HEK293 (cell line): Measurements from ENCODE around the gene PGK1.
A peak's percentile ranks its signal among the peaks of the same experiment; 100 is the strongest.

ENCODE experiments used
- CTCF ChIA-PET: fragments of 350-600 bp; formaldehyde crosslinking; extraction: SDS; loops from one replicate; lab custom pipeline; 2021; ENCODE audit warnings: antibody characterized with exemption; lab: Yijun Ruan, JAX
- POLR2A ChIA-PET: fragments of 300-600 bp; formaldehyde crosslinking; extraction: SDS; loops from one replicate; lab custom pipeline; 2020; ENCODE audit warnings: antibody characterized with exemption, inconsistent platforms; lab: Yijun Ruan, JAX
- H3K27ac ChIP-seq: fragments of 200-500 bp; sonication (Bioruptor generic); 2 replicates; pipeline ENCODE4 v1.5.1; 2014; ENCODE audit warnings: low read depth, low read length, control low read depth, inconsistent platforms; ENCODE audit errors: extremely low read depth
- H3K36me3 ChIP-seq, 2 experiments: fragments of 200-500 bp in 1 of 2; sonication (Bioruptor generic) in 1 of 2; 1 replicate in 1 of 2; 2 replicates in 1 of 2; pipeline ENCODE4 v1.5.1; 2014 to 2017; ENCODE audit warnings: inconsistent platforms in 2 of 2, low read length in 2 of 2; ENCODE audit not compliant: control insufficient read depth in 2 of 2, insufficient read depth in 1 of 2
- H3K4me1 ChIP-seq: fragments of 200-500 bp; sonication (Bioruptor generic); 2 replicates; pipeline ENCODE4 v1.5.1; 2014; ENCODE audit warnings: mild to moderate bottlenecking, low read length, inconsistent platforms; ENCODE audit not compliant: control insufficient read depth, insufficient read depth
- H3K4me3 ChIP-seq: 2 replicates; pipeline ENCODE4 v1.5.1; 2011; ENCODE audit warnings: low read depth, mild to moderate bottlenecking, control low read depth, low read length, moderate library complexity
- H3K9me3 ChIP-seq: fragments of 200-500 bp; sonication (Bioruptor generic); 2 replicates; pipeline ENCODE4 v1.5.1; 2014; ENCODE audit warnings: low read depth, low read length, inconsistent platforms; ENCODE audit not compliant: control insufficient read depth, insufficient read depth
- GLIS1 ChIP-seq: fragments of 450-650 bp; formaldehyde crosslinking; IDR thresholded peaks from 2 replicates; pipeline ENCODE4 v1.5.1; 2016; ENCODE audit warnings: missing biosample characterization, missing genetic modification characterization
- GLIS2 ChIP-seq: fragments of 450-650 bp; formaldehyde crosslinking; IDR thresholded peaks from 2 replicates; pipeline ENCODE4 v1.5.1; 2016; ENCODE audit warnings: missing biosample characterization, missing genetic modification characterization
- INSM2 ChIP-seq: fragments of 450-650 bp; formaldehyde crosslinking; IDR thresholded peaks from 2 replicates; pipeline ENCODE4 v1.5.1; 2016; ENCODE audit warnings: missing biosample characterization, missing genetic modification characterization
- KLF1 ChIP-seq: fragments of 450-650 bp; formaldehyde crosslinking; IDR thresholded peaks from 2 replicates; pipeline ENCODE4 v1.5.1; 2016; ENCODE audit warnings: missing biosample characterization, missing genetic modification characterization
- KLF7 ChIP-seq: fragments of 450-650 bp; formaldehyde crosslinking; IDR thresholded peaks from 2 replicates; pipeline ENCODE4 v1.5.1; 2016; ENCODE audit warnings: missing biosample characterization, missing genetic modification characterization, borderline replicate concordance
- PRDM10 ChIP-seq: fragments of 450-650 bp; formaldehyde crosslinking; IDR thresholded peaks from 2 replicates; pipeline ENCODE4 v1.5.1; 2016; ENCODE audit warnings: missing biosample characterization, missing genetic modification characterization
- SP3 ChIP-seq: fragments of 450-650 bp; formaldehyde crosslinking; IDR thresholded peaks from 2 replicates; pipeline ENCODE4 v1.5.1; 2016; ENCODE audit warnings: missing biosample characterization, missing genetic modification characterization
- ZBTB11 ChIP-seq: fragments of 450-650 bp; formaldehyde crosslinking; conservative IDR thresholded peaks from 2 replicates; pipeline ENCODE4 v1.5.1; 2016; ENCODE audit warnings: low read depth, missing biosample characterization, missing genetic modification characterization
- ZBTB21 ChIP-seq: fragments of 450-650 bp; formaldehyde crosslinking; IDR thresholded peaks from 2 replicates; pipeline ENCODE4 v1.5.1; 2017; ENCODE audit warnings: missing biosample characterization, missing genetic modification characterization
- ZBTB26 ChIP-seq: fragments of 450-650 bp; formaldehyde crosslinking; optimal IDR thresholded peaks from 2 replicates; pipeline ENCODE3; 2016; ENCODE audit warnings: missing biosample characterization, mild to moderate bottlenecking, missing genetic modification characterization
- ZBTB44 ChIP-seq: fragments of 450-650 bp; IDR thresholded peaks from 2 replicates; pipeline ENCODE4 v1.5.1; 2018; ENCODE audit warnings: missing biosample characterization, mild to moderate bottlenecking, missing genetic modification characterization
- ZIC2 ChIP-seq: fragments of 450-650 bp; formaldehyde crosslinking; IDR thresholded peaks from 2 replicates; pipeline ENCODE4 v1.5.1; 2016; ENCODE audit warnings: missing biosample characterization, missing genetic modification characterization
- ZNF146 ChIP-seq: fragments of 450-650 bp; formaldehyde crosslinking; IDR thresholded peaks from 2 replicates; pipeline ENCODE4 v1.5.1; 2016; ENCODE audit warnings: missing biosample characterization, missing genetic modification characterization
- ZNF16 ChIP-seq: fragments of 450-650 bp; formaldehyde crosslinking; IDR thresholded peaks from 2 replicates; pipeline ENCODE4 v1.5.1; 2016; ENCODE audit warnings: low read depth, missing biosample characterization, missing genetic modification characterization
- ZNF214 ChIP-seq: fragments of 450-650 bp; formaldehyde crosslinking; IDR thresholded peaks from 2 replicates; pipeline ENCODE4 v1.5.1; 2017; ENCODE audit warnings: missing biosample characterization, mild to moderate bottlenecking, missing genetic modification characterization, borderline replicate concordance
- ZNF223 ChIP-seq: fragments of 450-650 bp; formaldehyde crosslinking; IDR thresholded peaks from 2 replicates; pipeline ENCODE4 v1.5.1; 2016; ENCODE audit warnings: missing biosample characterization, missing genetic modification characterization
- ZNF274 ChIP-seq, 2 experiments: fragments of 200-500 bp in 1 of 2; fragments of 450-650 bp in 1 of 2; sonication (Bioruptor generic) in 1 of 2; formaldehyde crosslinking in 1 of 2; IDR thresholded peaks; 2 replicates each; pipeline versions ENCODE4 v1.5.1 to v1.6.1; 2014 to 2016; ENCODE audit warnings: borderline replicate concordance in 1 of 2, inconsistent platforms in 1 of 2, low read length in 1 of 2, missing biosample characterization in 1 of 2, missing genetic modification characterization in 1 of 2
- ZNF335 ChIP-seq: fragments of 450-650 bp; formaldehyde crosslinking; conservative IDR thresholded peaks from 2 replicates; pipeline ENCODE4 v1.5.1; 2016; ENCODE audit warnings: missing biosample characterization, missing genetic modification characterization
- ZNF510 ChIP-seq: fragments of 450-650 bp; formaldehyde crosslinking; IDR thresholded peaks from 2 replicates; pipeline ENCODE4 v1.5.1; 2018; ENCODE audit warnings: mild to moderate bottlenecking, missing genetic modification characterization, missing biosample characterization; ENCODE audit not compliant: insufficient replicate concordance
- ZNF561 ChIP-seq: fragments of 450-650 bp; IDR thresholded peaks from 2 replicates; pipeline ENCODE4 v1.5.1; 2018; ENCODE audit warnings: missing biosample characterization, missing genetic modification characterization, borderline replicate concordance
- ZNF600 ChIP-seq: fragments of 450-650 bp; formaldehyde crosslinking; IDR thresholded peaks from 2 replicates; pipeline ENCODE4 v1.5.1; 2016; ENCODE audit warnings: missing biosample characterization, missing genetic modification characterization
- ZNF610 ChIP-seq: fragments of 450-650 bp; formaldehyde crosslinking; IDR thresholded peaks from 2 replicates; pipeline ENCODE4 v1.5.1; 2016; ENCODE audit warnings: missing biosample characterization, missing genetic modification characterization, borderline replicate concordance
- ZXDB ChIP-seq: fragments of 450-650 bp; formaldehyde crosslinking; IDR thresholded peaks from 2 replicates; pipeline ENCODE4 v1.5.1; 2016; ENCODE audit warnings: missing biosample characterization, missing genetic modification characterization

PGK1 gene

GRCh38 chrX:78103623-78104446 is at the start of gene PGK1:
Gene PGK1 (plus strand): TSS chrX:78104248. CDS start chrX:78104341, 93 bp downstream.
- CTCF ChIA-PET, result no interaction called here
- Histone ChIP-seq H3K27ac (peak within 1 kb of the TSS; percentile 77), H3K4me3 (peak within 1 kb of the TSS; percentile 60), H3K4me1 (peaks cover 13% of the 10 kb centered on the region), H3K9me3 (no peaks in the 10 kb centered on the region; the same call in 1 of the 2 replicates), H3K36me3 (peaks cover 0 to 16% of the 10 kb centered on the region in 2 experiments; a peak in 1 of 3 replicates)
- POLR2A ChIA-PET, result interaction anchor here (0.6 to 1.6 kb wide), 2 partner anchors 205 to 290 kb away, joined by 3 to 5 read pairs; partner anchors contain the start of gene COX7B
- peak; percentile 84 for TF ChIP-seq ZNF335
- TF ChIP-seq ZNF610 (tag by site-specific recombination), result no peak
- no peak for TF ChIP-seq ZNF16
- TF ChIP-seq KLF7, result peak; percentile 79; the same call in 1 of the 2 replicates
- TF ChIP-seq ZBTB26 (tag by site-specific recombination), result peak; percentile 73
- peak; percentile 89 for TF ChIP-seq ZXDB
- TF ChIP-seq ZNF146, result peak; percentile 58; the same call in 1 of the 2 replicates
- peak; percentile 97 for TF ChIP-seq GLIS2 (tag by site-specific recombination)
- peak; percentile 83 for TF ChIP-seq ZNF600 (tag by site-specific recombination)
- TF ChIP-seq KLF1 (tag by site-specific recombination), result peak; percentile 88
- TF ChIP-seq ZNF510 (tag by site-specific recombination), result peak; percentile 63
- peak; percentile 89 for TF ChIP-seq GLIS1 (tag by site-specific recombination)
- TF ChIP-seq PRDM10 (tag by site-specific recombination), result peak; percentile 77
- peak; percentile 93 for TF ChIP-seq ZBTB11 (tag by site-specific recombination)
- TF ChIP-seq INSM2 (tag by site-specific recombination), result no peak
- TF ChIP-seq ZNF223 (tag by site-specific recombination), result no peak
- TF ChIP-seq ZNF274 (IDR thresholded peaks at IDR 0.05; ENCODE audit: low read length), result no peak
- TF ChIP-seq ZNF274 (tag by site-specific recombination; IDR thresholded peaks at IDR 0.05; ENCODE audit: borderline replicate concordance), result no peak
- no peak for TF ChIP-seq ZBTB21
- TF ChIP-seq SP3 (tag by site-specific recombination), result peak; percentile 92
- TF ChIP-seq ZIC2 (tag by site-specific recombination), result no peak; the same call in 1 of the 2 replicates
- no peak for TF ChIP-seq ZNF214
- TF ChIP-seq ZBTB44 (tag by site-specific recombination), result peak; percentile 100; the same call in 1 of the 2 replicates
- TF ChIP-seq ZNF561, result peak; percentile 67; the same call in 1 of the 2 replicates
